HG02943 (cell line): ENCODE results near the gene LRP1B.

Source experiments
- ATAC-seq: cut with Tn5 transposase; IDR thresholded peaks from one replicate; pipeline ENCODE4 v1.9.1; 2021; ENCODE audit warnings: mild to moderate bottlenecking, low read depth, moderate library complexity; ENCODE audit not compliant: unreplicated experiment

The LRP1B gene

DNA sequence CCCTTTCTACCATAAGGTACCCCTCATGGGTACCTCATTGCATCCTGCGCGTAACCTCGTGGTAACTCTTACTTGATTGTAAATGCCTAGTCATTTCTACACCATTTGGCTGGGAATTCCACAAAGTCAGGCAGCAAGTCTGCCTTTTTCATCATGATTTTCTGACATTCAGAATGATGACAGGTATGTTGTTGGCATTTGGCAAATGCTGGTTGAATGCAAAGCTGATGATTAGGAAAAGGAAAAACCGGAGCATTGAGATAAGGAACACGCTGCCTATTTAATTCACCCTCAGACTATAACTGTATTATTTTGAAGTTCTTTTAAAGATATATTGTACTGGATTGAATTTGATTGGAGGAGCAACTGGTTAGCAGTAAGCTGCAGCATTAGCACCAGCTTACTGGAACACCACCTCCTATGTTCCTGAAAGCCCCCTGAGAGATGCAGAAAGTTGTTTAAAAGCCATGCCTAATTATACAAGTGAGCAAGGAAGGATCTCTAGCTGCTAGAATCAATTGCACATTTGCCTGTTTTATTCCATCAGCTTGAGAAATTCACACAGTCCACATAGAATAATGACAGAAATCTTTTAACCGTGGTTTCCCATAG lies 520.1 kb downstream of the LRP1B start:
- ATAC-seq = no peak

GRCh38 chr2:141605163-141605562 lies 525.7 kb downstream of the LRP1B start:
- no peak for ATAC-seq

DNA sequence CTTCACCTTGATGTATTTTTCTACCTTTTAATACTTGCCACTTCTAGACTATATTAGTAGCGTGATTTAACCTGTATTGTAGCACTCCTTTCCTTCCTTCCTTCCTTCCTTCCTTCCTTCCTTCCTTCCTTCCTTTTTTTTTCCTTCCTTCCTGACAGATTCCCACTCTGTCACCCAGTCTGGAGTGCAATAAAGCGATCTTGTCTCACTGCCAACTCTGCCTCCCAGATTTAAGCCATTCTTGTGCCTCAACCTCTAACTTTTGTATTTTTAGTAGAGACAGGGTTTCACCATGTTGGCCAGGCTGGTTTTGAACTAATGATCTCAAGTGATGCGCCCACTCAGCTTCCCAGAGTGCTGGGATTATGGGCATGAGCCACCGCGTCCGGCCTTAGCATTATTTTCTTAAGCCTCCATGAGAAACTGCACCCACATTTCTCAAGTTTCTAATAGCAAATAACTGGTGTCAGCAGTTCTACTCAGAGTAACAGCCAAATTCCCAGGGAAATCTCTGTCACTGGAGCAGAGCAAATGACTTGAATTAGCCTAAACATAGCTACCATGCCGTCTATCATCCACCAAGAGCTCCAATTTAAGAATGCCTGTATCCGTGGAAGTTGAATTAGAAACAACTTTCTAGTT lies 529.2 kb downstream of the LRP1B start:
- ATAC-seq = no peak

DNA sequence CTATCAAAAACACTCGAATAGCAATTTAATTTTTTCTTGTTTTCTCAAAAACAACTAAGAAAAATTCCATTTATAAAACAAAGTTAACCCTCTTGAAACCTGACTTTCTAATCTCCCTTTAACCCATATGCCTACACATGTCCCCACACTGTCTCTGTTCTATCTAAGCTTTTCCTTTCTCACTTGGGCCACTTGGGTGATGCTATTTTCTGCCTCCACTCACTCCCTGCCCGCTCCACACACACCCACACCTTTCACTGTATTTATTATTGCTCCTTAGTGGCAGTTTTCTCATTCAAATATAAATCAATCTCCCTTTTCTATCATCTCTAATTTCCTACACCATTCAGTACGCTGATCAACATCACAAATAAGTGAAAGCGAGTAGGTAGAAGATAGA lies 531.1 kb downstream of the LRP1B start:
- no peak for ATAC-seq

GRCh38 chr2:141598982-141599381 lies 531.8 kb downstream of the LRP1B start:
- no peak for ATAC-seq

GRCh38 chr2:141595316-141595920 lies 535.4 kb downstream of the LRP1B start:
- ATAC-seq = no peak

DNA sequence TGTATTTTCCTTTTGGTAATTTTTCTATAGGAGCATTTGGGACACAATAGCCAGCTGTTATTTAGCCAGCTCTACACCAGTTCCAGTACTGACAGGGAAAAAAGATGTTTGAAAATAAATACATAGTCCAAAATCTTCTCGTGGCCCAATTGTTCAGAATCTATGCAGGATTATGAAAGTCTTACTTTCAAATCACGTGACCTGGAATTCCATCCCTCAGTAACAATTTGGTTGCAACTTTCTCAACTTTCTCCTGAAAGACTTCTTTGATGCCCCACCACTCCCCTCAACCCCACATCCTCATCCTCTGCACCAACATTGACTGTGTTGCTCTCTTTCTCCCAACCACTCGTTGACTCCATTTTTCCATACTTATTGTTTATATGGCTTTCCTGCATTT lies 539.0 kb downstream of the LRP1B start:
- ATAC-seq = no peak

DNA sequence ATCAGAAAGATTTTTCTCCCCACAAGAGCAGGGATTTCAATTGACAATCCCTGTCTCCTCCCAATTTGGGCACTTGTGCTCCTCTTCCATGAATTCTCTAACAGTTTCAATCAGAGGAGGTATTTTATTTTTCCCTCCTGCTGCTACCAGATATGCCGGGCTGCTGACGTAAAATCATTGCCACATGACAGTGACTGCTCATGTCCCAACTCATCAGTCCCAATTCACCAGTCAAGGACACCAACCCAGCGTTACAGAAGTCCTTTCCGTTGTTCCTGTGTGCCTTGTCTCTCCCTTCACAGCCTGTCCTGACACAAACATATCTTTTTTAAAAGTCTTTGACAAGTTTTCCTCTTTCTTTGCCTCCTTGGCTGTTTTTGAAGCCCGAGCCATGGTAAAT lies 540.2 kb downstream of the LRP1B start:
- ATAC-seq = no peak

DNA sequence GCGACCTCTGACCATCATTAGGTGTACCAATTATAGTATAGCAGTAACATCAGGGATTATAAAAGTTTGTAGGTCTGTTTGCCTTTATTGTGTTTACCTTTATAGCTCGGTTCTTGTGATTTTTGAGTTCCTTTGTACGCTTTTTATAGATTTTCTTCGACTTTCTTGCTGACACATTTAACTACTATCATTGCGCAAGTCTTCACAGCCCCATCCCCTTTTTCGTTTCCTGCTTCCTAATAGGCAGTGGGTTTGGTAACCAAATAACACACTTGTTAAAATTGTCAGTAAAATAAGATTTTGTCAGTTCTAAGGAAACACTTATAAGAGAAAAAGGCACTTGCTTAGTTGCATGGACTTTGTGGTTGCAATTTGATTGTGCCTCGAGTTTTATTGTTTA lies 541.5 kb downstream of the LRP1B start:
- no peak for ATAC-seq

- no peak for ATAC-seq
Observed at GRCh38 chr2:141586985-141587384, 543.8 kb downstream of the LRP1B start.

- no peak for ATAC-seq
Observed at GRCh38 chr2:141582213-141582612, 548.6 kb downstream of the LRP1B start.

DNA sequence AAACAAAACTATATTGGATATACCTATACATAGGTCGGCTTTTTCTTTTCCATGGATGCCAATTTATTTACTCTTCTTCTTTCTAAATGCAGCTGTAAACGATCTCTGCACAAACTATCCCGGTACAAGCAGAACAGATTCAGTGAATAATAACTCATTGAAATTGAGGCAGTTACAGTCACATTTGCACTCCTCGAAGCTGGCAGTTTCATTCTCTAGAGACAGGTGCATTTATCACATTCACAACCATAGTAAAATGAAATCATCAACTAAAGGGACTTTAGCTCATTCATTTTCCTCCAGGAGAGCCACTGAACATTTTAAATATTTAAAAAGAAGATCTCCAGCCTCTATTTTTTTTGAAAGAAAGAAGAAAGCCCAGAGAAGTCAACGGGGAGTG lies 551.7 kb downstream of the LRP1B start:
- ATAC-seq = no peak

- no peak for ATAC-seq
Observed at GRCh38 chr2:141570474-141571131, 560.2 kb downstream of the LRP1B start.

GRCh38 chr2:141569941-141570340 lies 560.9 kb downstream of the LRP1B start:
- ATAC-seq = no peak

DNA sequence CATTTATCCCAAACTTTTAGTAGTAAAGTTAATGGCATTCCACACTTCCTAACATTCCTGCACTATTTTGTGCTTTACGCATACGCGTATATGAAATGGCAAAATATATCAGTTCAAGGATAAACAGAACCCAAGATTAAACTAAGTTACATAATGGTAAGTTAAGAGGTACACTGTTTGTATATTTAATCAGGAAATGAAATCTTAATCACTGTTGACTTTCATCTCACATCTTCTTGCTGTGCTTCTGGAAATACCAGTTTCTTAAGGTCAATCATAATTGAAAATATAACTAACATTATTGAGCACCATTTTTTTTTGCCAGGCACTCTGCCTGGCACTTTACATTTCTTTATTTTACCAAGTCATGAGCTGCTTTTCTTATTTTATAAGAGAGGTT lies 565.2 kb downstream of the LRP1B start:
- no peak for ATAC-seq

- no peak for ATAC-seq
Observed at GRCh38 chr2:141560723-141561122, 570.1 kb downstream of the LRP1B start.

GRCh38 chr2:141557329-141558095 lies 573.3 kb downstream of the LRP1B start:
- ATAC-seq = no peak

DNA sequence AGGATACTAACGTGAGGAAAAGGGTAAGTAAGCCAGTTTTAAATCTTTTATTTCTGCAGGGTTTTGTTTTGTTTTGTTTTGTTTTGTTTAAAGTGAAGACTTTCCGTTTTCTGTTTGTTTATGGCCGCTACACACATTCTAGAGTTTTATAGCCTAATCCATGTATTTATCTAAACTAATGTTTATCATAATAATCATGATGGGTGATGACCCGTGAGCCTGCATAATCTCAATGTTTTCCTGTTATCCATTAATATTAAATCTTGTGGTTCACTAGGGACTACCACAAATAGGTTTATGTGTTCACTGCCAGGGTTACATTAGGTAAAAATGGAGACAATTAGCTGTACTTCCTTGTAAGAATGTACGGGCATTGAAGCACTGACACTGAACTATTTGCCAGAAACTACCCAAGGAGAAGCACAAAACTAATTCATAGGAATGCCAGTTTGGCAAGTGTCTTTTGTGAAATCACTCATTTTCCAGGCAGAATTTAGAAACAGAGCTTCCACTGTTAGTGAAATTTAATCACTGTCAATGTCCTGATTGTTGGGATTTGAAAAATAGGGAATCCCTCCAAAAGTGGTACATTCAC lies 574.8 kb downstream of the LRP1B start:
- no peak for ATAC-seq

DNA sequence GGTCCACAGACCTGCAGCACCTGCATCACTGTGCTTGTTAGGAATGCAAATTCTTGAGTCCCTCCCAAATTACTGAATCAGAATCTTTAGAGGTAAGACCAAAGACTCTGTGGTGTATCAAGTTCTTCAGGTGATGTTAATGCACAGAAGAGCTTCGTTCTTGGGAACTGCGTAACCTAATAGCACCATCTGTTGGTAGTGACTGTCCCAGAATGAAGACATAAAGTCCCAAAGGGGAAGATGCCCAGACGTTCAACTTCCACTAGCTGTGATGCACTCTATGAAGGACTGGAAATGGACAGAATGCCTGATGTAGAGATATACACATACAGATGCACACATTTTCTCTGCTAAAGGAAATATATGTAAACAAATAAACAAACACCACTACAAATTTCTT lies 576.0 kb downstream of the LRP1B start:
- no peak for ATAC-seq

GRCh38 chr2:141534666-141535362 lies 596.0 kb downstream of the LRP1B start:
- ATAC-seq = peak; percentile 69
